SK-N-SH treated with all-trans-retinoic acid at 6 μM for 48 hours (cell line): ENCODE measurements around the gene POLD4.

ENCODE experiments used
- ATAC-seq: fragments of 200-7000 bp; cut with Tn5 transposase; 3 replicates; pipeline ENCODE4 v1.9.1; 2020; ENCODE audit warnings: mild to moderate bottlenecking, moderate library complexity
- ARNTL ChIP-seq: fragments of 450-650 bp; formaldehyde crosslinking; IDR thresholded peaks from 2 replicates; pipeline ENCODE4 v1.5.0; 2020; ENCODE audit warnings: low read depth, mild to moderate bottlenecking, moderate library complexity, borderline replicate concordance
- BACH2 ChIP-seq: fragments of 250-450 bp; sonication (Bioruptor Pico); IDR thresholded peaks from 2 replicates; pipeline ENCODE4 v1.9.0; 2021; ENCODE audit warnings: mild to moderate bottlenecking, borderline replicate concordance
- CREB5 ChIP-seq: fragments of 250-450 bp; sonication (Bioruptor Pico); IDR thresholded peaks from 2 replicates; pipeline ENCODE4 v1.5.1; 2020; ENCODE audit warnings: low read depth, mild to moderate bottlenecking, moderate library complexity
- CSDC2 ChIP-seq: fragments of 250-450 bp; sonication (Bioruptor Pico); IDR thresholded peaks from 2 replicates; pipeline ENCODE4 v1.5.0; 2020; ENCODE audit warnings: mild to moderate bottlenecking, moderate library complexity
- ESRRG ChIP-seq: fragments of 250-450 bp; sonication (Bioruptor Pico); IDR thresholded peaks from 2 replicates; pipeline ENCODE4 v1.6.1; 2021; ENCODE audit warnings: mild to moderate bottlenecking
- GLIS3 ChIP-seq: fragments of 250-450 bp; sonication (Bioruptor Pico); IDR thresholded peaks from 2 replicates; pipeline ENCODE4 v1.5.0; 2020; ENCODE audit warnings: mild to moderate bottlenecking, moderate library complexity
- OSR1 ChIP-seq: fragments of 250-450 bp; sonication (Bioruptor Pico); IDR thresholded peaks from 2 replicates; pipeline ENCODE4 v1.8.0; 2022; ENCODE audit warnings: moderate library complexity, mild to moderate bottlenecking, inconsistent platforms
- SNAI2 ChIP-seq: fragments of 250-450 bp; sonication (Bioruptor Pico); IDR thresholded peaks from 2 replicates; pipeline ENCODE4 v1.5.0; 2020; ENCODE audit warnings: mild to moderate bottlenecking, moderate library complexity
- TCF4 ChIP-seq: fragments of 250-450 bp; sonication (Bioruptor Pico); IDR thresholded peaks from 2 replicates; pipeline ENCODE4 v1.8.0; 2021; ENCODE audit warnings: mild to moderate bottlenecking, moderate library complexity, borderline replicate concordance
- ZC3H10 ChIP-seq: fragments of 250-450 bp; sonication (Bioruptor Pico); IDR thresholded peaks from 2 replicates; pipeline ENCODE4 v1.5.1; 2021; ENCODE audit warnings: mild to moderate bottlenecking, moderate library complexity
- ZFP3 ChIP-seq: fragments of 250-450 bp; sonication (Bioruptor Pico); IDR thresholded peaks from 2 replicates; pipeline ENCODE4 v1.5.0; 2020; ENCODE audit warnings: mild to moderate bottlenecking, moderate library complexity
- ZNF565 ChIP-seq: fragments of 450-650 bp; formaldehyde crosslinking; conservative IDR thresholded peaks from 2 replicates; pipeline ENCODE4 v1.5.0; 2020; ENCODE audit warnings: low read depth, mild to moderate bottlenecking, moderate library complexity
- ZNF70 ChIP-seq: fragments of 450-650 bp; formaldehyde crosslinking; IDR thresholded peaks from 2 replicates; pipeline ENCODE4 v1.5.0; 2020; ENCODE audit warnings: mild to moderate bottlenecking, moderate library complexity
- TF ChIP-seq, protein P1 (sequence below): fragments of 250-450 bp; sonication (Bioruptor Pico); IDR thresholded peaks from 2 replicates; pipeline ENCODE4 v1.5.1; 2021; ENCODE audit warnings: mild to moderate bottlenecking, moderate library complexity
- TF ChIP-seq, protein P2 (sequence below): fragments of 250-450 bp; sonication (Bioruptor Pico); IDR thresholded peaks from 2 replicates; pipeline ENCODE4 v1.5.0; 2020; ENCODE audit warnings: mild to moderate bottlenecking, moderate library complexity
- TF ChIP-seq, protein P3 (sequence below): fragments of 250-450 bp; sonication (Bioruptor Pico); IDR thresholded peaks from 2 replicates; pipeline ENCODE4 v1.8.0; 2020; ENCODE audit warnings: mild to moderate bottlenecking, moderate library complexity, borderline replicate concordance

Gene POLD4

GRCh38 chr11:67310246-67311050, 42.9 kb downstream of the POLD4 start (continued):
- no peak for TF ChIP-seq CREB5
- no peak for TF ChIP-seq OSR1 (CRISPR knock-in tag)
- no peak for TF ChIP-seq ZFP3 (CRISPR knock-in tag)
- TF ChIP-seq ZNF70: no peak
- TF ChIP-seq, all 23 proteins: peak for 0

DNA sequence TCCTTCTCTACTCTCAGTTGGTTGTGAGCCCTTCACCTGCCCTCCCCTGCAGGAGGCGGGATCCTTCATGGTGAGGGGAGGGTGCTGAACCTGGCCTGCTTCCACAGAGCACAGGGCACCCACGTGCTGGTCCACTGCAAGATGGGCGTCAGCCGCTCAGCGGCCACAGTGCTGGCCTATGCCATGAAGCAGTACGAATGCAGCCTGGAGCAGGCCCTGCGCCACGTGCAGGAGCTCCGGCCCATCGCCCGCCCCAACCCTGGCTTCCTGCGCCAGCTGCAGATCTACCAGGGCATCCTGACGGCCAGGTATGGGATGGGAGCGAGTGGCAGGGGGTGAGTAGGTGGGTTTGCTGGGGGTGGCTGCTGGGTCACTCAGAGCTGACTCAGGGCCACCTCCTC, 43.7 kb downstream of the POLD4 start:
- ATAC-seq: no peak
- no peak for TF ChIP-seq ESRRG
- no peak for TF ChIP-seq ARNTL (CRISPR knock-in tag)
- no peak for TF ChIP-seq GLIS3 (CRISPR knock-in tag)
- no peak for TF ChIP-seq OSR1 (CRISPR knock-in tag)
- TF ChIP-seq, protein P1, sequence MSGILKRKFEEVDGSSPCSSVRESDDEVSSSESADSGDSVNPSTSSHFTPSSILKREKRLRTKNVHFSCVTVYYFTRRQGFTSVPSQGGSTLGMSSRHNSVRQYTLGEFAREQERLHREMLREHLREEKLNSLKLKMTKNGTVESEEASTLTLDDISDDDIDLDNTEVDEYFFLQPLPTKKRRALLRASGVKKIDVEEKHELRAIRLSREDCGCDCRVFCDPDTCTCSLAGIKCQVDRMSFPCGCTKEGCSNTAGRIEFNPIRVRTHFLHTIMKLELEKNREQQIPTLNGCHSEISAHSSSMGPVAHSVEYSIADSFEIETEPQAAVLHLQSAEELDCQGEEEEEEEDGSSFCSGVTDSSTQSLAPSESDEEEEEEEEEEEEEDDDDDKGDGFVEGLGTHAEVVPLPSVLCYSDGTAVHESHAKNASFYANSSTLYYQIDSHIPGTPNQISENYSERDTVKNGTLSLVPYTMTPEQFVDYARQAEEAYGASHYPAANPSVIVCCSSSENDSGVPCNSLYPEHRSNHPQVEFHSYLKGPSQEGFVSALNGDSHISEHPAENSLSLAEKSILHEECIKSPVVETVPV (CRISPR knock-in tag): no peak
- TF ChIP-seq CSDC2 (CRISPR knock-in tag): no peak
- TF ChIP-seq, protein P2, sequence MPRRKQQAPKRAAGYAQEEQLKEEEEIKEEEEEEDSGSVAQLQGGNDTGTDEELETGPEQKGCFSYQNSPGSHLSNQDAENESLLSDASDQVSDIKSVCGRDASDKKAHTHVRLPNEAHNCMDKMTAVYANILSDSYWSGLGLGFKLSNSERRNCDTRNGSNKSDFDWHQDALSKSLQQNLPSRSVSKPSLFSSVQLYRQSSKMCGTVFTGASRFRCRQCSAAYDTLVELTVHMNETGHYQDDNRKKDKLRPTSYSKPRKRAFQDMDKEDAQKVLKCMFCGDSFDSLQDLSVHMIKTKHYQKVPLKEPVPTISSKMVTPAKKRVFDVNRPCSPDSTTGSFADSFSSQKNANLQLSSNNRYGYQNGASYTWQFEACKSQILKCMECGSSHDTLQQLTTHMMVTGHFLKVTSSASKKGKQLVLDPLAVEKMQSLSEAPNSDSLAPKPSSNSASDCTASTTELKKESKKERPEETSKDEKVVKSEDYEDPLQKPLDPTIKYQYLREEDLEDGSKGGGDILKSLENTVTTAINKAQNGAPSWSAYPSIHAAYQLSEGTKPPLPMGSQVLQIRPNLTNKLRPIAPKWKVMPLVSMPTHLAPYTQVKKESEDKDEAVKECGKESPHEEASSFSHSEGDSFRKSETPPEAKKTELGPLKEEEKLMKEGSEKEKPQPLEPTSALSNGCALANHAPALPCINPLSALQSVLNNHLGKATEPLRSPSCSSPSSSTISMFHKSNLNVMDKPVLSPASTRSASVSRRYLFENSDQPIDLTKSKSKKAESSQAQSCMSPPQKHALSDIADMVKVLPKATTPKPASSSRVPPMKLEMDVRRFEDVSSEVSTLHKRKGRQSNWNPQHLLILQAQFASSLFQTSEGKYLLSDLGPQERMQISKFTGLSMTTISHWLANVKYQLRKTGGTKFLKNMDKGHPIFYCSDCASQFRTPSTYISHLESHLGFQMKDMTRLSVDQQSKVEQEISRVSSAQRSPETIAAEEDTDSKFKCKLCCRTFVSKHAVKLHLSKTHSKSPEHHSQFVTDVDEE (CRISPR knock-in tag): no peak
- TF ChIP-seq, protein P3, sequence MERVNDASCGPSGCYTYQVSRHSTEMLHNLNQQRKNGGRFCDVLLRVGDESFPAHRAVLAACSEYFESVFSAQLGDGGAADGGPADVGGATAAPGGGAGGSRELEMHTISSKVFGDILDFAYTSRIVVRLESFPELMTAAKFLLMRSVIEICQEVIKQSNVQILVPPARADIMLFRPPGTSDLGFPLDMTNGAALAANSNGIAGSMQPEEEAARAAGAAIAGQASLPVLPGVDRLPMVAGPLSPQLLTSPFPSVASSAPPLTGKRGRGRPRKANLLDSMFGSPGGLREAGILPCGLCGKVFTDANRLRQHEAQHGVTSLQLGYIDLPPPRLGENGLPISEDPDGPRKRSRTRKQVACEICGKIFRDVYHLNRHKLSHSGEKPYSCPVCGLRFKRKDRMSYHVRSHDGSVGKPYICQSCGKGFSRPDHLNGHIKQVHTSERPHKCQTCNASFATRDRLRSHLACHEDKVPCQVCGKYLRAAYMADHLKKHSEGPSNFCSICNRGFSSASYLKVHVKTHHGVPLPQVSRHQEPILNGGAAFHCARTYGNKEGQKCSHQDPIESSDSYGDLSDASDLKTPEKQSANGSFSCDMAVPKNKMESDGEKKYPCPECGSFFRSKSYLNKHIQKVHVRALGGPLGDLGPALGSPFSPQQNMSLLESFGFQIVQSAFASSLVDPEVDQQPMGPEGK (CRISPR knock-in tag): no peak
- no peak for TF ChIP-seq CREB5
- TF ChIP-seq SNAI2: no peak

GRCh38 chr11:67309166-67309565, 44.2 kb downstream of the POLD4 start:
- no peak for TF ChIP-seq ESRRG
- no peak for TF ChIP-seq TCF4 (CRISPR knock-in tag)
- TF ChIP-seq, protein P2 (CRISPR knock-in tag): no peak
- TF ChIP-seq GLIS3 (CRISPR knock-in tag): no peak
- no peak for TF ChIP-seq BACH2 (CRISPR knock-in tag)
- TF ChIP-seq, protein P1 (CRISPR knock-in tag): no peak
- TF ChIP-seq ZNF565: no peak
- TF ChIP-seq ZC3H10 (CRISPR knock-in tag): no peak

More at GRCh38 chr11:67309166-67309565, 44.2 kb downstream of the POLD4 start:
- ATAC-seq: no peak
